ENCODE measurements around the gene FASTKD2.

Gene FASTKD2

DNA sequence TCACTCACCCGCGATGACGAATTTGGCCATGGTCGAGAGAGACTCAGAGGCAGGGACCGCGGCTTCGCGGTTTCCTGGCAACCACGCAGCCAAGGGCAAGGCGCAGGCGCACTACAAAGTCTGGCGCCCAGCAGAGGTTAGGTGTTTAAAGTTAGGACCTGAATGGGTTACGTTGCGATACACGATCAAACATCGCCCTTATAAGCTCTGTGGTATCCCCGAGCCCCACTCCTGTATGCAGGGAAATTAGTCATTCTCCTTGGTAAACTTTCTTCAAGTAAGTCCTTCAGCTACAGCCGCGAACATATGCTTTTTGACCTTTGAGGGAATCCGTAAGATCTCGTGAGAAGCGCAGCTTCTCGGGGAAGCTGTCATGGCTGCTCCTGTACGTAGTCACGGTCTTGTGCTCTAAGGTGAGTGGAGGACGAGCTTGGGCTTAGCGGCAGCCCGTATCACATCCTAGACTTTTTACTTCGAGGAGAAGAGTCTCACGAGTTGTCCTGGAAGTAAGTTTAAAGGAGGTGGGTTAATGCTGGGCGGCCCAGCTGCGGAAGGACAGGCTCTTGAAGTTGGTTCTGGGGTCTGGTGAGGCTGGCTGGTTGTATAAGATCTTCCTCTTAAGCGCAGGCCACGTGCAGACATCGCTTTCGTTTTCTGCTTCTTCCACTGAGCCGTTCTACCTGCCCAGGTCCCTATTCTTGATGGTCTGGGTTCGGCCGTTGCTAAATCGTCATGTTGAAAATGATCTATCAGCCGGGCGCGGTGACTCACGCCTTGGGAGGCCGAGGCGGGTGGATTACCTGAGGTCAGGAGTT is at the start of gene FASTKD2, which contains the start of gene MDH1B:
FASTKD2 (plus strand) TSS at position 365 of the 815 bp plus-strand sequence. CDS start 1,088 bp downstream, outside the sequence.
MDH1B (minus strand) TSS at position 87 of the 815 bp plus-strand sequence; CDS start at position 30, 57 bp downstream.
- DNase-seq, result peak; percentile 88

DNA sequence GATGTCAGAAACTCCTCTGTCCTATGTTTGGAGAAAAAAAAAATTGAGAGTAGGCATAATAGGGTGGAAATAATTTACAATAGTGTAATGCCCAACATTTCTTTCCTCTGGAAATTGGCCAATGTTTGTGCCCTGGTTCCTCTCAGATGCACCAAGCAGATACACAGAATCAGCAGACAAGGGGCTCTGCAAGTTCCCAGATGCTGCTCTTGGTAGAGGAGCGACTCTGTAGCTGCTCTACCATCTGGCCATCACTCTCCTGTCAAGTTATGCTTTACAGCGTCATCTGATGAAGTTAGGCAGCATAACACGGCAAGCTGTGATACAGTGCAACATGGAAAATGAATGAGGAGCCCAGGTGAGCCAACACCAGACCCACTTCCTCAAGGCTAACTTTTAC is 48.8 kb upstream of the FASTKD2 start:
- no peak for DNase-seq

DNA sequence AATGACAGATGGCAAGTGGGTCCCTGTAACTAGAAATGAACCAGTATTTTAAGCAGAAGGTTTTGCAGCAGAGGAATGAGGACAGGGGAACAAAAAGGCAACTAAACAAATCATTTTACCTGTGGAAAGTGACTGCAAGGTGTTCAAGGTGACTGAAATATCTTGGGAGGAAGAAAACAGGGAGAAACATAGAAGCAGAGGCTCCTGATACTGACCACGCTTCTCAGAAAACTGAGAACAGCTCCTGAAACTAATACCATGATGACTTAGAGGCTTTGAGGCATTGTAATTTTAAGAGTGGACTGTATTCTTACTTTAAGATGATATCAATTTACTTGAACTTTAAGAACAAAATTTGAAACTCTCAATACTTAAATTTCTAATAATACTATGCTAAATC is 47.1 kb upstream of the FASTKD2 start, which contains the start of gene DYTN:
DYTN (minus strand) TSS at position 101 of the 400 bp plus-strand sequence. CDS start 117 bp downstream, outside the sequence.
- DNase-seq, result no peak

DNA sequence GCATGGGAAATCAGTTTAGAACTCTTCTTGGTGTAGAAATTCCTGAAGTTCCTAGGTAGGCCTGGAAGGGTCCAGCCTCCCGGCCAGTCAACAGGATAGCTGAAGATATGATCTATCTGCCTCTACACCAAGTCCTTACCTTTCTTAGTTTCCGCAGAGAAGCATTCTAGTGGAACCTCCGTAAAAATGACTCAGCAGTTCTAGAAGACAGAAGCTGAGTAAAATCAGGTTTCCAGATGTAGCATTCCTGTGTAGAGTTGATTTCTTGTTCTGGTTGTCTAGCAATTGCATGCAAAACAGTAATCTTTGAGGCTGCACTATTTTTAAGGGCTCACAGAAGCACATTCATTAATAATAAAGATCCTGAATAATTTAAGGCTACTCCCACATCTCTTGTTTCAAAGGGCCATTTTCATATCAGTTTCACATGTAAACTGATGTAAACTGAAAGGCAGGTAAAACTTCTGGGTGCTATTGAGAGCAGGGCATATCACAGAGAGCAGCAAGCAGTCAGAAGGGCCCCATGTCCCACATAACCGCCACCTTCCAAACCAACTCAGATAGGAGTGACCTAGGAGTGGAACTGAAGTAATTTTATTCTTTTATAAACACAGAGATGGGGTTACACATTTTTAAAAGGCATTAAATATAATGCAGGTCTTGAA is 44.0 kb upstream of the FASTKD2 start:
- no peak for DNase-seq

DNA sequence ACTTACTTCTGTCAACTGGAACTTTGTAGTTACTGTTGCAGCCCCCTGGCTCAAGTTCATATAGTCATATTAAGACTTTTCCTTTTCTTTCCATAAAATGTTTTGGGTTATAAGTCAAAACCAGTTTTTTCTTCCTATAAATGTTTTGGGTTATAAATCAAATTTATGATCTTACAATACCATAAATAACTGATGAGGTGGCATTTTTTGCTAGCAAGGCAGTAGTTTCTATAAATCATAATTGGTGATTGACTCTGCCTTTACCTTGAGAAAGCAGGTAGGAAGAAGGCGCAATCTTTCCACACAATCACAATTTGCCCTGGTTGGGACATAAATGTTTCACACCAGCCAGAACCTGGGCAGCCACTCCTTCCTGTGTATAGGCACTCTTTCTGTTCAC is 42.1 kb upstream of the FASTKD2 start:
- DNase-seq, result no peak

DNA sequence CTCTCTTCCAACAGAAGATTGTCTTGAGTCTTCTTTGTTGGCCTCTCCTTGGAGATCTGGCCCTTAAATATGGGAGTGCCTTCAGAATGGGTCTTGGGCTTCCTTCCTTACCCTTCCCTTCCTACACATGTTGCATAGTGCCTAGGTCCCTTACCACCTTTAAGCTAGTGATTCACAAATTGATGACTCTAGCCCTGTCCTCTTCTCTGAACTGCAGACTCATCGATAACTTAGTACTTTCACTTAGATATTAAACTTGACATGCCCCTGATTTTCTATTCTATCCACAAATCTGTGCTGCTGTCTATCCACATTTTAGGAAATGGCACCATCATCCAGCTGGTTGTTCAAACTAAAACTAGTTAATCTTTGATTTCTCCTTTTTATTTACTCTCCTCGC is 38.1 kb upstream of the FASTKD2 start:
- no peak for DNase-seq

DNA sequence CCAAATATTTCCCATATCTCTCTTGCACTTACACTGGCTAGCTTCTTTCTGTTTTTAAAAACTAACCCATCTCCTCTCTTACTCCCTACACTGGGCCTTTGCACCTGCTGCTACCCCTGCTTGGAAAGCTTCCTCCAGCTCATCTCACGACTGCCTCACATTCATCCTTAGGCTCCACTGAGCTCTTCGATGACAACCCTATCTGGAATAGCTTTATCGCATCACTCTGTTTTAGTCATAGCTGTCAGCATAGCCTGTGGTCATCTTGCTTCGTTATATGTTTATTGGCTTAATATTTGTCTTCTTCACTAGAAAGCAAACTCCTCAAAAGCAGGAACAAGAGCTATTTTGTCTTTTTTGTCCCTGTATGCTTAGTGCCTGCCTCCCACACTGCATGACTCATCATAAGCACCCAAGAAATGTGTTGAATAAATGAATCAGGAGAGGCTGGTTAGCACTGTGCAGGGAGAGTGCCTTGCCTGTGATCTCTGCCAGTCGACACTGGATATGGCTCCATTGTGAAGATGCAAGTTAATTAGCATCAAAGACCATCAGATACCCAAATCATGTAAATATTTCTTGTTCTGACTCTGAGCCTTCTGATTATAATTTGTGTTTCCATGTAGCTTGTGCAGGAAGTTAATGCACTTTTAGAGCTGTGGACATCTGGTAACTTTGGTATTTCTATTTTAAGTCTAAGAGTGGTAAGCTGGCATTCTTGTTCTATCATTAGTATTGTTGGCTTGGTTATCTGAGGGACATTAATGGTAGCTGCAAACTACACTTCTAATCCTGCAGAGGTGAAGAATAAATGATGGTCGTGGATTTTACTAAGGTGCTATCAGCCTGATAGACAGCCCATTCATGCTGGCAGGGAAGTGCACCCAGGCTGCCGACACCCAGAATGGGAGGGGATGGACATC is 36.9 kb upstream of the FASTKD2 start:
- no peak for DNase-seq

DNA sequence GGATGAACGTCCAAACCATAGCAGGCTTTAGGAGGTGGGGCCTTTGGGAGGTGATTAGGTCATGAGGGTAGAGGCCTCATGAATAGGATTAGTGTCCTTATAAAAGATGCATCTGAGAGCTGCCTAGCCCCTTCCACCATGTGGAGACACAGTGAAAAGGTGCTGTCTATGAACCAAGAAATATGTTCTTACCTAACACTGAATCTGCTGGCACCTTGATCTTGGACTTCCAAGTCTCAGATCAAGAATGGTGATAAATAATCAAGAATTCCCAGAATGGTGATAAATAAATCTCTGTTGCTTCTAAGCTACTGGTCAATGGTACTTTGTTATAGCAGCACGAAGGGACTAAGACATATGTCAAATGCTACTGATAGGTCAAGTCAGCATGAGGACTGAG is 32.1 kb upstream of the FASTKD2 start:
- no peak for DNase-seq

DNA sequence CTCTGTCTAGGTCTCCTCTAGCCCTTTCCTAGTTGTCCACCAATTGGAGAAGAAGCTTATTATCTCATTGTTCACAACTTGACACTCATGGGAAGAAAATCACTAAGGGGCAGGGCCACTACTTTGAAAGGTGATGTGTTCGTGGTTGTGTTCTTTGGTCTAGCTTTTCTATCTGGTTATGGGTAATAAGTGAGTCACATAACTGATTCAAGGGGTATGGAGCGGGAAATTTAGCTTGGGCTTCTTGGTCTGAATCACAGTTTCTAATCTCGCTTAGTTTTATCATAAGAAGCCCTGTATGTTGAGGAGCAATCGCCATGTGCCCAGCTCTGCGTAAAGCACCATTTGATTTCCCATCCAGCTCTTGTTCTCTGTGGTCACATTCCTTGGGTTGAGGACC is 28.5 kb upstream of the FASTKD2 start:
- DNase-seq, result no peak

DNA sequence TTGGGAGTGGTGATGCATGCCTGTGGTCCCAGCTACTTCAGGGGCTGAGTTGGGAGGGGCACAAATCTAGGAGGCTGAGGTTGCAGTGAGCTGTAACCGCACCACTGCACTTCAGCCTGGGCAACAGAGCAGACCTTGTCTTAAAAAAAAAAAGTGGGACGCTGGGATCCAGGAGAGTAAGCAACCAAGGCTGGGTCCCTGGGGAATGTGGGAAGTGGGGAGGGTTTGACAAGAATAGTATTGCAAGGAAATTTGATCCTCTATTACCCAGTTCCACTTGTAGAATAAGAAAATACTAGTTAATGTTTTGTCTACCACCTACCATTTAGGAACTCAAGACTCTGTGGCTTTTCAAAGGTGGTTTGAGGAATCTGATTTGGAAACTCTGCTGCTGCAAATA is 26.1 kb upstream of the FASTKD2 start:
- DNase-seq, result no peak

DNA sequence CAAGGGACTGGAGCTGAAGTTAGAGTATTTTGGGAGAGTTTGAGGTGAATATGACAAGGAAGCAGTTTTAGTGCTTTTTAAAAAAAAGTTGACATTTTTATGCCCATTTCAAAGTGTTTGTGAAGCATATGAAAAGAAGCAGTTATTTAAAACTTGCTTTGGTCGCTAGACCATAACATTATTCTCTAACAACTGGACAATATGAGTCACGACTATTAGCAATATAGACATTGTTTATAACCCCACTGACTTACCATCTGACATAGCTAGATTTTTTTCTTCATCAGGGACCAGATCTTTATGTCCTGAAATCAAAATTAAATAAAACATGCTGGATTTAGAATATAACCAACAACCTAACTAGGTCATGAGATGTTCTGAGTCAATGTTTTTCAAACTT is 24.6 kb upstream of the FASTKD2 start:
- no peak for DNase-seq

DNA sequence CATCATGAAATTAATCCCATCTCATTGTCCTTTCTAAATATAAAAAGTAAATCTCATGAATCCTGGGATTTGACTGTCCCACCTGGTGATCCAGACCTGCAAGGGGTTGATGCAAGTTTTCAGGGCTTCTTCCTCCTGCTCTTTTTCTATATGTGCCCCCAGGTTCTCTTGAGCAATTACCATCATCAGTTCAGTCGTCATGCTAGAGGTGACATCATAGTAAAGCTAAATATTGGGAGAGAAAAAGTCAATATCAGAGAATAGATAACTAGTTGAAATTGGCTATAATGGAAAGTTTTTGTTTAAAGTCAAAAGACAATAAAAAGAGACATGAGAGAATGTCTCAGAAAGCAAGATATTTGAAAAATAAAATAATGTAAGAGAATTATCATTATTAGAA is 8.6 kb upstream of the FASTKD2 start:
- no peak for DNase-seq

DNA sequence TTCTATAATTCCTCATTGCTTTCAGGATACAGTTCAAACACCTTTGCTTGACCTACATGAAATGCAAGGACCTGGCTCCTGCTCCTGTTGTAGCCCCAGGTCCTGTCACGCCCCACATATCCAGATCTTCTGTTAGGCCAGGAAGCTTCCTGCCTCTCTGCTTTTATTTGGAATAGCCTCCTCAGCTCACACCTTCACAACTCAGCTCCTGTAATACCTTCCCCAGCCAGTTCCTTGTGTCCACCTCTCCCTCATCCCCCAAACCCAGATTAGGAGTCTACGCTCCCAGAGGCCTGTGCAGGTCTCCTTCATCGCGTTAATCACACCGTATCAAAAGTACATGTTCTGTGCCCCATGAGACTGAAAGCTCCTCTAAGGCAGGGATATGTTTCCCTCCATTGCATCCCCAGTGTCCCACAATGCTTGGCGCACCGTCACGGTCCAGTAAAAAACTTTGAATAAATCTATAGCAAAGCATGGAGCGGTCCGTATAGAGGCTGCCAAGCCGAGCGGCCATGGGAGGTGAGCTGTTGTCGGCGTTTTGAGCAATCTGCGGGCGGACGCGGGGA is 649 bp upstream of the FASTKD2 start:
- DNase-seq, result peak; percentile 79

DNA sequence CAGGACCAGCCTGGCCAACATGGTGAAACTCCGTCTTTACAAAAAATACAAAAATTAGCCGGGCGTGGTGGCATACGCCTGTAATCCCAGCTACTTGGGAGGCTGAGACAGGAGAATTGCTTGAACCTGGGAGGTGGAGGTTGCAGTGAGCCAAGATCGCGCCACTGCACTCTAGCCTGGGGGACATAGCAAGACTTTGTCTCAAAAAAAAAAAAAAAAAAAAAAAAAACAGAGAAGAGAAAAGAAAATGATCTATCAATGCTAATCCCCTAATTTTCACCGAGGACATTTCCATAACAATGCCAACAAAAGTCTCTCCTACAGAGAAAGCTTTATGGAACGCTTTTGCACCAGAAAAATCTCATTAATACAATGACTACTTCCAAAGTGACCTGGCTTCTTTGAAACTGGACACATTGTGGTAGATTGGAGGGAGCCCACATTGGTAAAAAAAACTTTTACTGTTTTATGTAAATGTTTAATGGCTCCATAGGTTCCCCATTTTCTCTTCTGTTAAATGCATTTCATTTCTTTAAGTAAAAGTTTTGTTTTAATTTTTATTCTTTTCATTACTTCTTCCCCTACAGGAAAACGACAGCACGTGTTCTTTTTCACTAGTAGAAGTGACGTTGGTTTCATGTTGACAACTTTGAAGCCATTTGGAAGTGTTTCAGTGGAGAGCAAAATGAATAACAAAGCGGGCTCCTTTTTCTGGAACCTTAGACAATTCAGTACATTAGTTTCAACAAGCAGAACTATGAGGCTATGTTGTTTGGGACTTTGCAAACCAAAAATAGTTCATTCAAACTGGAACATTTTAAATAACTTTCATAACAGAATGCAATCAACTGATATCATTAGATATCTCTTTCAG is 888 bp downstream of the FASTKD2 start:
- no peak for DNase-seq

DNA sequence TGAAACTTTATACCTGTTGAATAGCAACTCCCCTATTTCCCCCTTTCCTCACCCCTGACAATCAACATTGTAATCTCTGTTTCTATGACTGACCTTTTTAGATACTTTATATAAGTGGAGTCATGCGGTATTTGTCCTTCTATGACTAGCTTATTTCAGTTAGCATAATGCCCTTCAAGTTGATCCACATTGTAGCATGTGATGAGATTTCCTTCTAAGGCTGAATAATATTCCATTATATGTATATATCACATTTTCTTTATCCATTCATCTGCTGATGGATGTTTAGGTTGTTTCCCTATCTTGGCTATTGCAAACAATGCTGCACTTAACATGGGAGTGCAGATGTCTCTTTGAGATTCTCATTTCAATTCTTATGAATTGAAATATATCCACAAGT is 9.5 kb downstream of the FASTKD2 start:
- no peak for DNase-seq

DNA sequence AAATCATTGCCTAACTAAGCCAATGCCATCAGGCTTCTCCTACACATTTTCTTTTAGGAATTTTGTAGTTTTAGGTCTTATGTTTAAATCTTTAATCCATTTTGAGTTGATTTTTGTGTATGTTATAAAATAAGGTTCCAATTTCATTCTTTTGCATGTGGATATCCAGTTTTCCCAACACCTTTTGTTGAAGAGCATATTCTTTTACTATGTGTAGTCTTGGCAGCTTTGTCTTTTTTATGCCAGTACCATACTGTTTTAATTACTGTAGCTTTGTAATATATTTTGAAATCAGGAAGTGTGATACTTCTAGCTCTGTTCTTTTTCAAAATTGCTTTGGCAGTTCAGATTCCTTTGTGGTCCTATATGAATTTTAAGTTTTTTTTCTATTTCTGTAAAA is 11.0 kb downstream of the FASTKD2 start:
- DNase-seq, result no peak

DNA sequence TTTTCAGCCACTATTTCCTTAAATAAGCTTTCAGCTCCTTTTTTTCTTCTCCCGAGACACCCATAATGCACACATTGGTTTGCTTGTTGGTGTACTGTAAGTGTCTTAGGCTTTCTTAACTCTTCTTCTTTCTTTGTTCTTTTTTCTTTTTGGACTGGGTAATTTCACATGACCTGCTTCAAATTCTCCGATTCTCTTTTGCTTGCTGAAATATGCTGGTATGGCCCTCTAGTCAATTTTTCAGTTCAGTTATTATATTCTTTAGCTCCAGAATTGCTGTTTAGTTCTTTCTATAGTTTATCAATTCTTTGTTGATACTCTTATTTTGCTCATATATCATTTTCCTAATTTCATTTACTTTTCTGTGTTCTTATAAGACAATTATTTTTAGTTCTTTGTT is 15.3 kb downstream of the FASTKD2 start:
- DNase-seq, result no peak

DNA sequence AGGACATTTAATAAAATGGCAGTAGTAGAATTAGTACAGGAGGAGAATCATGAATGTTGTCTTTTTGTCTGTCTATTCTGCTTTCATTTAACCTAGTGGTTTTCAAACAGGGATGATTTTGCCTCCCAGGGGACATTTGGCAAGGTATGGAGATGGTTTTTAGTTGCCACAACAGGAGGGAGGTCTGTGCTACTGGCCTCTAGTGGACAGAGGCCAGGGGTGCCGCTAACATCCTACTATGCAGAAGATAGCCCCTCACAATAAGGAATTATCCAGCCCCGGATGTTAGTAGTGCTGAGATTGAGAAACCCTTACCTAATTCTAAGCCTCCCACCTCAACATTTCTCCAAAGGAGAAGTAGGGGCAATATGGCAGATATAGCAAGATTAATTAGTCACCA is 18.3 kb downstream of the FASTKD2 start:
- DNase-seq, result no peak

DNA sequence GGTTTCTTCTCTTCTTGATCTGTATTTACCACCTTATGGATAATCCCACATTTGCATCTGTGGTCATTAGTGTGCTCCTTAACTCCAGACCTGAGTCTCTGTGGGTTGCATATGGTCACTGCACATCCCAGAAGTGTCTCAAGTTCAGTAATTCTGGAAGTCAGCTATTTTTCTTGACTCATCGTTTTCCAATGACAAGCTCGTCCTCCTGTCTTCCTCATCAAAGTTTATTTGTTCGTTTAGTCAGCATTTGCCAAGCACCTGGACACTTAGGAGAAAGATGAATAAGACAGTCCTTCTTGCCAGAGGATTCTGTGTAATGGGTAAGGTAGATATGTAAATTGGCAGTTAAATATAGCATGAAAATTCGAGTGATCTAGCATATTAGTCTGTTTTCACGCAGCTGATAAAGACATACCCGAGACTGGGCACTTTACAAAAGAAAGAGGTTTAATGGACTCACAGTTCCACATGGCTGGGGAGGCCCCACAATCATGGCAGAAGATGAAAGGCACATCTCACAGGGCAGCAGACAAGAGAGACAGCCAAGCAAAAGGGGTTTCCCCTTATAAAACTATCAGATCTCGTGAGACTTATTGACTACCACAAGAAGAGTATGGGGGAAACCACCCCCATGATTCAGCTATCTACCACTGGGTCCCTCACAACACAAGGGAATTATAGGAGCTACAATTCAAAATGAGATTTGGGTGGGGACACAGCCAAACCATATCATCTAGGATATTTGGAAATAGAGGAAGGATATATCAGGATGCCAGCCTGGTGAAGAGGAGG is 19.4 kb downstream of the FASTKD2 start:
- DNase-seq, result no peak

DNA sequence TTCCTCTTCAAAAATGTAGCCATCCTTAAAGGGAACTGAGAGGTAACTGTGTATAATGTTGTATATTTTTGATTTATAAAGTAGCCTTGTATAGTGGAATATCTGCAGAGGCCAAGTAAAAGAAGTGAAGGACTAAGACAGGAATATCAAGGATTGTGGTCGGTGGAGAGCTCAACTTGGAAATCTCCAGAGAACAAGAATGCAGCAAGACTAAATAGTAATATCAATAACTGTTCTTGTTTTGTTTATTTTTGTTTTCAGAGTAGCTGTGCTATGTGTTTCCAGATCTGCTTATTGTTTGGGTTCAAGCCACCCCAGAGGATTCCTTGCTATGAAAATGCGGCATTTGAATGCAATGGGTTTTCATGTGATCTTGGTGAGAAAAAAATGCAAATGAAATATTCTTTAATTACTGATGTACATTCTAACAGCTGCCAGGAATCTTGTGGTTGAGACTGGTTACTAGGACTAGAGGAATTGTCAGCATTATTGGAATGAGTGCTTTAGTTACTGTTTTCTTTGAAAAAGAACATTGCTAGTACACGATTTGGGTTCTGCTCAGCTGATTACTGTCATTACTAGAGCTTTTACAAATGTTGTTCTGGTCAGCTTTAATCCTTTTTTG is 25.0 kb downstream of the FASTKD2 start:
- no peak for DNase-seq

Measured in NCI-H526 treated with DMSO at 0.1 percent for 48 hours (cell line).